RWPE1 (cell line): Measurements from ENCODE around the gene CBLL1.
A peak's percentile ranks its signal among the peaks of the same experiment; 100 is the strongest.

Source experiments
- CTCF ChIA-PET: fragments of 350-600 bp; sonication (Branson Sonifier 250); formaldehyde crosslinking; extraction: SDS; loops from one replicate; lab custom pipeline; 2021; lab: Yijun Ruan, JAX
- POLR2A ChIA-PET: fragments of 400-600 bp; formaldehyde crosslinking; extraction: SDS; loops from one replicate; lab custom pipeline; 2020; ENCODE audit warnings: antibody characterized with exemption; ENCODE audit not compliant: low non-redundant PET; lab: Yijun Ruan, JAX
- DNase-seq: peaks from one replicate; pipeline ENCODE4 v3.0.0; 2012; ENCODE audit warnings: low spot score
- H3K27ac ChIP-seq: fragments of 450-650 bp; 2 replicates; pipeline ENCODE4 v1.5.1; 2017
- TF ChIP-seq, protein P1 (sequence below): fragments of 450-650 bp; conservative IDR thresholded peaks from 2 replicates; pipeline ENCODE4 v1.5.1; 2017; ENCODE audit warnings: low read depth, mild to moderate bottlenecking

The CBLL1 gene

GRCh38 chr7:107743567-107744344 lies at the start of gene CBLL1:
Gene CBLL1 (plus strand): TSS chr7:107744142. CDS start chr7:107744164, 22 bp downstream.
- peak within 1 kb of the TSS; percentile 95 for H3K27ac ChIP-seq
- ChIA-PET CTCF (interaction anchor here (0.5 to 1.2 kb wide), 9 partner anchors 22 to 1639 kb away, joined by 3 to 7 read pairs (median 4); no protein-coding TSS in a partner anchor), POLR2A (interaction anchor here (0.6 kb wide), 1 partner anchor 32 kb away, joined by 3 read pairs; no protein-coding TSS in a partner anchor)
- TF ChIP-seq, protein P1, sequence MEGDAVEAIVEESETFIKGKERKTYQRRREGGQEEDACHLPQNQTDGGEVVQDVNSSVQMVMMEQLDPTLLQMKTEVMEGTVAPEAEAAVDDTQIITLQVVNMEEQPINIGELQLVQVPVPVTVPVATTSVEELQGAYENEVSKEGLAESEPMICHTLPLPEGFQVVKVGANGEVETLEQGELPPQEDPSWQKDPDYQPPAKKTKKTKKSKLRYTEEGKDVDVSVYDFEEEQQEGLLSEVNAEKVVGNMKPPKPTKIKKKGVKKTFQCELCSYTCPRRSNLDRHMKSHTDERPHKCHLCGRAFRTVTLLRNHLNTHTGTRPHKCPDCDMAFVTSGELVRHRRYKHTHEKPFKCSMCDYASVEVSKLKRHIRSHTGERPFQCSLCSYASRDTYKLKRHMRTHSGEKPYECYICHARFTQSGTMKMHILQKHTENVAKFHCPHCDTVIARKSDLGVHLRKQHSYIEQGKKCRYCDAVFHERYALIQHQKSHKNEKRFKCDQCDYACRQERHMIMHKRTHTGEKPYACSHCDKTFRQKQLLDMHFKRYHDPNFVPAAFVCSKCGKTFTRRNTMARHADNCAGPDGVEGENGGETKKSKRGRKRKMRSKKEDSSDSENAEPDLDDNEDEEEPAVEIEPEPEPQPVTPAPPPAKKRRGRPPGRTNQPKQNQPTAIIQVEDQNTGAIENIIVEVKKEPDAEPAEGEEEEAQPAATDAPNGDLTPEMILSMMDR: peak; percentile 86
- peak; percentile 92 for DNase-seq

DNA sequence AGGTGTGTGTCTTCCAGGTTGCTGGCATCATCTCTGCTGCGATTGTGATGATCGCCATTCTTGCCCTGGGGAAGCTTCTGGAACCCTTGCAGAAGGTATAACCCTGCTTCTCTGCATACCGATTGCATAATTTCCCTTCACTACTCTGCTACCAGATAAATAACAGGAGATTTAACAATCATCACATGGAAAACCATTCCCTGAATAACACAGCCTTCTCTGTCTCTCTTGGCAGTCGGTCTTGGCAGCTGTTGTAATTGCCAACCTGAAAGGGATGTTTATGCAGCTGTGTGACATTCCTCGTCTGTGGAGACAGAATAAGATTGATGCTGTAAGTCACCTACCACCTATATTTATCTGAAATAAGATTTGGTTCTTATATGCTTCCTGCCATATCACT lies 49.6 kb upstream of the CBLL1 start:
- no peak overlapping the region for H3K27ac ChIP-seq
- DNase-seq: no peak
- TF ChIP-seq, protein P1: no peak
- ChIA-PET POLR2A (no interaction called here), CTCF (interaction anchor here (0.5 kb wide), 1 partner anchor 1343 kb away, joined by 3 read pairs; no protein-coding TSS in a partner anchor)

- TF ChIP-seq, protein P1: no peak
- ChIA-PET CTCF (interaction anchor here (0.6 kb wide), 2 partner anchors 24 to 138 kb away, joined by 3 read pairs; no protein-coding TSS in a partner anchor), POLR2A (no interaction called here)
- no peak overlapping the region for H3K27ac ChIP-seq
- DNase-seq: no peak
These were observed 47.5 kb upstream of the CBLL1 start for GRCh38 chr7:107696330-107696946.

GRCh38 chr7:107697321-107698049 lies 46.5 kb upstream of the CBLL1 start:
- DNase-seq: no peak
- ChIA-PET CTCF (interaction anchor here (0.8 kb wide), 1 partner anchor 177 kb away, joined by 3 read pairs; no protein-coding TSS in a partner anchor), POLR2A (no interaction called here)
- no peak overlapping the region for H3K27ac ChIP-seq
- TF ChIP-seq, protein P1: no peak

- ChIA-PET POLR2A (no interaction called here), CTCF (interaction anchor here (0.6 kb wide), 1 partner anchor 26 kb away, joined by 3 read pairs; no protein-coding TSS in a partner anchor)
- no peak overlapping the region for H3K27ac ChIP-seq
- TF ChIP-seq, protein P1: no peak
- no peak for DNase-seq
These were observed 43.4 kb upstream of the CBLL1 start for GRCh38 chr7:107700570-107700969.

DNA sequence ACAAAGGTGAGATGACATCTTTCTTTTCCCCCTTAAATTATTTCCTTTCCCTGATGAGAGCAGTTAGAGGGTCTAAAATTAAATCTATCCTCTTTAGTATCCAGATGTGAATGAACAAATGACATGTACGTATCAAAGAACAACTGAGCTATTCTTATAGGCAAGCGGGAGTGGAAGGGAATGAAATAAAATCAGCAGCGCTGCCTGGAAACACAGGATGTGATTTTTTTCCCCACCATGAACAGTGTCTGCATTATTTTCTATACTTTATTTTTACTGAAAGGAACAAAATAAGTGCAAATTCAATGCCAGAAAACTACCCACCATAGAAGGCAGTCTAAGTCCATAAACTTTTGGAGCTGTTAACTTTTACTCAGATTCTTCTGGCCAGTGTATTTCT lies 42.8 kb upstream of the CBLL1 start:
- CTCF ChIA-PET: interaction anchor here (0.6 kb wide), 1 partner anchor 27 kb away, joined by 3 read pairs; no protein-coding TSS in a partner anchor
- POLR2A ChIA-PET: no interaction called here
- DNase-seq: no peak
- H3K27ac ChIP-seq: no peak overlapping the region
- TF ChIP-seq, protein P1: no peak
